HG03095 (cell line): ENCODE measurements around the gene HMGN3.

Experiments
- ATAC-seq: cut with Tn5 transposase; IDR thresholded peaks from one replicate; pipeline ENCODE4 v1.9.1; 2021; ENCODE audit warnings: moderate library complexity; ENCODE audit not compliant: unreplicated experiment

HMGN3 gene

GRCh38 chr6:79233611-79234149, 802 bp downstream of the HMGN3 start:
- ATAC-seq = peak; percentile 68

DNA sequence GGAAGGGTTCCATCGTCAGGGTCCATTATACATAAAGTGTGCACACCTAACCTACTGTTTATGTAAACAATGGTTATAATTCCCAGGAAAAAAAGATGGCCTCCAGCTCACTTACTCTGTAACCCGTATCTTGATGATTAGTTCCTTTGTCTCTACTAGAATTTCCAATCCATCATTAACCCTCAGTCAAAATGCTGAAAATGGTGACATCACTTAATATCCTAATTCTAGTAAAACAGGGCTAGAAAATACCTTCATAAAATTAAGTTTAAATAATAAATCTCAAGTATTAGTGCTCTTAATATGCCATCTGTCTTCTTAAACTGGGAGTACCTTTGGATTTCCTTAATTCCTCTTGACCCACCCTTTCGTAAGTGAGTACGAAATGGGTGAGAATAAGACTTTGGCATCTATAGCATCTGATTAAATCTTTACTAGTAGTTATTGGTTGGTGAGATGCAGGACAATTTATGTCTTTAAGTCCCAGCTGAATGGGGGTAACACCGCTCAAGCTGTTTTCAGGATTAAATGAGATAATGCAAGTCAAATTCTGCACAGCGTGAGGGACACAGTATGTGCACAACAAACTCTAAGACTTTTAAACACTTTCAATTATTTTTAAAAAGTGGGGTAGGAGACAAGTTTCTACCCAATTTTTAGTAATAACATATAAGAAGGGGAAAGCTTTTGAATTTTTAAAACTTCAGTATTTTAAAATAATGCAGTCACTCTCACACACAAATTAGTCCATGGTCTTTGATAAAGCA, 1.6 kb downstream of the HMGN3 start:
- ATAC-seq = no peak

- ATAC-seq = no peak
These were observed 2.8 kb downstream of the HMGN3 start for GRCh38 chr6:79231666-79232065.

- no peak for ATAC-seq
These were observed 3.4 kb downstream of the HMGN3 start for GRCh38 chr6:79231101-79231500.

- ATAC-seq = no peak
These were observed 4.3 kb downstream of the HMGN3 start for GRCh38 chr6:79230149-79230548.

- ATAC-seq = no peak
These were observed 7.0 kb downstream of the HMGN3 start for GRCh38 chr6:79227445-79227844.

GRCh38 chr6:79226660-79227059, 7.8 kb downstream of the HMGN3 start:
- ATAC-seq = no peak

DNA sequence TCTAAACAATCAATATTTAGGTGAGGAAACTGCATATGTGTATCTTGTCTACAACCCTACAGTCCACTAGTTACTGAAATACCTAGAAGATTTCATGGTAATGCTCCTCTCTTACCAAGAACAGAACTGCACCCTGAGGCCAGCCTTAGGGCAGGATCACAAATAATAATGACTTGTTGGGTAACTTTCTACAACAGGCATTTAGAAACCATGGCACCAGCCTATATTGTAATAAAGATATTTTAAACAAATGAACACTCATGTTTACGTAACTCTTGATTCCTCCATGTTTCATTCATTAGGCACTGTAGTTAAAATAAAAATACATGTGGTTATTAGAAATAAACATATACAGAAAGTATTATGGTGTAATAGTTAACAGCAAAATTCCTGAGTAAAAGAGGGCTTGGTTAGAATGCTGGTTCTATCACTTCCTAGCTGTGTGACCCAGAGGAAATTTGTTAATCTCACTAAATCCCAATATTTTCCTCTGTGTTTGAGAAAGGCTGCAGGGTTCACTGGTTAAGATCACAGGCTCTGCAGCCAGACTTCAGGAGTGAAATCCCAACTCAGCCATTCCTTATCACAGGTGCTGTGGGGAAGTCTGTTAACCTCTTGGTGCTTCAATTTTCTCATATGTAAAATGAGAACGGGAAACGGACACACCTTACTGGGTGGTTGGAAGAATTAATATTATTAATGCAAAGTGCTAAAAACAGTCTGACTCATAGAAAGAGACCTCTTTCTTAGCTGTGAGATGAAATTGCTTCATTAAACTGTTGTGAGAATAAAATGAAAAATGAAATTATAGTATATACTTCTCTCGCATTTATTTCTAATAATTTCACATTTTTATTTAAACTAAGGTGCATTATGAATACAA, 8.5 kb downstream of the HMGN3 start:
- no peak for ATAC-seq

GRCh38 chr6:79223611-79224404, 10.7 kb downstream of the HMGN3 start:
- no peak for ATAC-seq

DNA sequence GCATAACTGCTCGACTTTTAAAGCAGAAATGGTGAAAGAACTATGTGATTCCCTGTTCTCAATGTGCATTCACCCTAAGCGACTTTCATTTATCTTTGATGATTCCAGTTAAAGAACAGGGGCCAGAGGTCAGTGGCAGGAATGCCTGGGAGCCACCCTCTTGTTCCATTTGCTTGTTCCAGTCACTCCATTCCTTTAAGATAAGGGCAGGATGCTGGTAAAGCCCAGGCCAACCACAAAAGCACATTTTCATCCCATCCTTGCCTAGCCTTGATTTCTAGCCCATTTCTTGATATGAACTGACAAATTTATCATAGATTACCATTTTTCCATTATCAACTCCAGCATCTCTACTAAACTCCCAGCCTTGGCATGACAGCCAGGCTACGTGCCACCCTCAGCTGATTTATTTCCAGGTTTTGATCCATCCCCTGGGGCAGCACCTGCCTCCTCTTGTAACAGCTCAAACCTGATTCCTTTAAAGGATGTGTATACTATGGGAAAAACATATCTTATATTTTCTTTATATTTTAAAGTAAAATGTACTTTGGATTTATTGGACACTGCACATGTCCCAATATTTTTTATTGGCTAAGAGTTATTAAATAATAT, 19.2 kb downstream of the HMGN3 start:
- no peak for ATAC-seq

DNA sequence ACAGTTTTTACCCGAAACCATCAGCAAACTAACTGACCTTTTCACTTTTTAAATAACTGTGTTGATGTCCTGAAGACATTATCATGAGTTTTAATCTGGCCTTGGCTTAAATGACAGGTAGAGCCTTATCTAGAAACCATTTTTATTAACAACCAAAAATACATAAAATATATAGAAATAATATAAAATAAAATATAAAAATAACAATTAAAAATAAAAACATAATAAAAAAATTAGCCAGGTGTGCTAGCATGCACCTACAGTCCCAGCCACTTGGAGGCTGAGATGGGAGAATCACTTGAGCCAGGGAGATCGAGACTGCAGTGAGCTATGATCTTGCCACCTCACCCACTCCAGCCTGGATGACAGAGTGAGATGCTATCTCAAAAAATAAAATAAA, 21.6 kb downstream of the HMGN3 start:
- ATAC-seq = no peak

GRCh38 chr6:79208816-79209215, 25.7 kb downstream of the HMGN3 start:
- no peak for ATAC-seq

DNA sequence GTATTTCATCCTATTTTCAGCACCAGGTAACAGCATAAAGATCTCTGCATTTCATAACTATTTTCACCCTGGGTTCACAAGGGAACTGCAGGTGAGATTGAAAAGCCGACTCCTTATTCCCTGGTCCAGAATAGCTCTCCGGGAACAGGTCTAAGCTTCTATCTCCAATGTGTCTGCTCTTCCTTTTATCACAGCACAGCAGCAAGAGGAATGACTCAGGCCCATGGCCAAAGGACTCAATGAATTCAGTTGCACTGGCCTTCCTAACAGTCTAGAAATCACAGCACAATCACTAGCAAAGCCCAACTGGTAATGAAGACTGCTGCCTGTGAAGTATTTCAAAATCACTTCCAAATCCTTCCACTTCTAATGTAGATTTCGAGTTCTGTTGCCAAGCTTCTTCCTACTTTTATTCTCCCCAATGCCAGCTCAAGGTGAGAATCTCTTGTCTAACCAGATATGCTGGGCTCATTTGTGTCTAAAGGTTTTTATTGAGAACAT, 30.7 kb downstream of the HMGN3 start:
- ATAC-seq = no peak

DNA sequence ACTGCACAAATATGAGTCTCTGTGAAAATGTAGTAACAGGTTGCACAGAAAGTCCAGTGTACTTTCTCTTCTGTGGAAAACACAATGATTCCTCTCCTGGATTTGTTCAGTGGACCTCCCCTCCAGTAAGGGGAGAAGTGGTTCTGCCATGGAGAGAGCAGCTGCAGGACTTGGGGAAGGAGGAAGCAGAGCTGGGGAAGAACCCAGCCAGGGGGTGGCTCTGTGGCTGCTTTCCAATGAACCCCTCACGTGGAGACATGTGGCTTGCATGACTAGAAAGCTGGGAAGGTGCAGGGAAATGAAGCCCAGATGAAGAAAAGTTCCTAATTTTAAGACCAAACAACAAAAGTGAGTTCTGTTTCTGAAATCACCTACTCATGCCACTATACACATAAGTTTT, 31.9 kb downstream of the HMGN3 start:
- ATAC-seq = no peak

DNA sequence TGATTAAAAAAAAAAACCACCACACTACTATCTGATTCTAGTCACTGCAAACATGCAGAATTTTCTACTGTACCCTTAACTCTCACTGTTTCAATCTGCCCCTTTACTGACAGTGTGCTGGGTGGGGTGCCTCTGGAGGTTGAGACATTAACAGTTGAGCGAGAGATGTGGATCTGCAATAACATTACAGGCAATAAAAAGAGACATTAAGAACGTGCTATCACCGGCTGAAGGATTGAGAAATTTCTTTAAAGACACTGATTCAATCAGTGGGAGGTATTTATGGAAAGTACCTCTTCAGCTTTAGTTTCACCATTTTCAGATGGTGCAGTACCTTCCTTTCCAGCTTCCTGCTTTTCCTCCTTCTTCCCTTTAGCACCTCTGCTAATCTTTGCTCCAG, 32.5 kb downstream of the HMGN3 start:
- ATAC-seq = no peak

DNA sequence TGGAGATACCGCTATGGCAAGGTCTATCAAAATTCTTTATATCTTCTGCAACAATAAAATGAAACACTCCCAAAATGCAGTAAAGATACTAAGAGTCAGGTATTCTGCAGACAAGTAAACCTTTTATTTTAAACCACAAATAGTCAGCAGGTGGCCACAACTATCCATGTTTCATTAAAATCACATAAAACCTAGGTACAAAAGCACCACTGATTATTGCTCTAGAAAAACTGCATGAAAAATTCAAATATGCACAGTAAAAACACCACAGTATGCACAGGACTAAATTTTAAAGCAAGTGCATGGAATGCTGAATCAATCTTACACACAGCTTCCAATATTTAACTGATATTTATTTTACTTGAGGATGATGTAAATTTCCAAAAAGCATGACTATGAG, 33.3 kb downstream of the HMGN3 start:
- ATAC-seq = no peak

DNA sequence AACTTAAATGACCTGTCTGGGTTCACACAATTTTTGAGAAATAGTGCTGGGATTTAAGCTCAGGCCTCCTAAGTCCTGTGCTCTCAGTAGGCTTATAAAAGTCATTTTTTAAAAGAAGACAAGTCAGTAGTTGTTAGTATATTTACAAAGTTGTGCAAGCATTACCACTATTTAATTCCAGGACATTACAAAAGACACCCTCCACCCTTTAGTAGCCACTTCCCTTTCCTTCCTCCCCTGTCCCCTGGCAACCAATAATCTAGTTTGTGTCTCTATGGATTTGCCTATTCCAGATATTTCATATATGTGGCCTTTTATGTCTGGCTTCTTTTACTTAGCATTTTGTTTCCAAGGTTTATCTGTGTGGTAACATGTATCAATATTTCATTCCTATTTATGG, 37.6 kb downstream of the HMGN3 start:
- no peak for ATAC-seq

DNA sequence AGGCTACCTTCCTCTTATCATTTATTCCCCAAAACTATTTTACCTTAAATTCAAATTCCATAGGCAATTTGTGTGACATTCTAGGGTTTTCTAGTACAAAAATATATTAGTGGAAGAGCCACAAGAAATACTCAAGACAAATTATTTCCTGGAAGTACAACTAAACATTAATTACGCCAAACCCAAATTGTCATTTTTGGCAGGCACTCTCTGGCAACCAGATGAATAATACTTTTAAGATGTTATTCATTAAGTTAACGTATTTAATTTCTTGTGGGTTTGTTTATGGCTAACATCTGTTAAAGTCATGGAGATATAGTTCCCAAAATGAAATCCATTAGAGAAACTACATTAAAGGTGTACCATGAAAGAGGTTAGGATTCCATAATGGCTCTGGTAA, 40.5 kb downstream of the HMGN3 start:
- no peak for ATAC-seq

DNA sequence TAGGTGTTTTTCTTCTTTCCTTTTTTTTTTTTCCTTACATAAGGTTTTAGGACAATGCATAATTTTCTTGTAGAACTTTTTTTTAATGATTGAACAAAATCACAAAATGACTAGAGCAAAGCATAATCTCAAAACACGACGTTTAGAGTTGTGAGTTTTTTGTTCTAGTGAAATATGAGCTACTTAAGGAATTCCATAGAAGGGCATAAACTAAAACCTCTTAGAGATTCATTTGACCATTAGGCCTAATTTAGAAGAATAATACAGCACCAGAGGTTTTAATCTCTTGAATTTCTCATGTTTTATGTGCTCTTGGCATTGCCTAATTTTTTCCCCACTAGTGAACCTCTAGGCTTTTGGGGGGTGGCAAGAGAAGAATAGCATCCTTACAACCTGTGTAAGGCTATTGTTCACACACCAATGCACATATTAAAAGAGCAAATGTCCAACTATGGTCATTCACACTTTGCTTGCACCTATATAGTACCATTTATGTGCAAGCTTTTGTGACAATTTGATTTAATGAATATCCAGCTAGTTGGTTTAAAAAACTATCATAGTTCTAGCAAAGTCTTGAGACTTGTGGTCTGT, 44.6 kb downstream of the HMGN3 start:
- ATAC-seq = no peak

- ATAC-seq = no peak
These were observed 45.5 kb downstream of the HMGN3 start for GRCh38 chr6:79188885-79189480.
